Measurements from ENCODE around the gene C6orf47.
A peak's percentile ranks its signal among the peaks of the same experiment; 100 is the strongest.

Gene C6orf47

DNA sequence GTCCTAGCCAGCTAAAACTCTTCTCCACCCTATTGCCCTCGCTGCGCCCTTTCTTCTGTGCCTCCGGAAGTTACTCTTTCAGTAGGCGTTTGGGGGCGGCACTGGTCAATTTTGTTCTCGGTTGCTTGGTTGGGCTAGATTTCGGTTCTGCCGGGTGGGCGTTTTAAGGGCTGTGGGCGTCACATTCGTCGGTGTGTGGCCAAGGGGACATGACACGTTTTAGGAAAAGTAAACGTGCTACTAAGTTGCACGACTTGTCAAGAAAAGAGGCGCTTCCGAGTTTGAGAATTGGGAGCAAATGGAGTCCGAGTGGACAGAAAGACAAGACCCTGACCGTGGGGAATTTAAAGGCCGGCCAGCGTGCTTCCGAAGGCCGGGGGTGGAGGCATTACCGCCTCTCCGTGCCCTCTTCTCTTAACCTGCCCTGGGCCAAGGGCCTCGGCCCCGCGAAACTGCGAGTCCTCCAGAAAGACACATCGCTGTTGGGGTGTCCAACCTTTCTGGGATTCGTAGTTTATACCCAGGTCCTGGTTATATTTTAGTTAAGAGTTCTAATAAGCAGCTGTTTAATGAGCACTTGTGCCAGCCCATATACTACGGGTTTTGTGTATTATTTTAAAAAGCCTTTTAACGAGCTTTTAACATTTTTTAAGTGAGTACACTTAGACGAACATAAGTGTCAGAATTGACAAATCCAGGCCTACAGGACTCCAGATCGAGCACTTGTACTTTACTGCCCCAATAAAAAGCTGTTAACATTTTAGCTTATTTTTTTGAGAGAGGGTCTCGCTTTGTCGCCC is 7.5 kb downstream of the C6orf47 start:
- Histone ChIP-seq H3K27ac (ENCODE audit: low read depth, low read length) (peak overlapping the region; percentile 96), H3K36me3 (ENCODE audit: control insufficient read depth, insufficient read depth, low read length) (peaks cover 20% of the 10 kb centered on the region), H3K4me1 (ENCODE audit: control insufficient read depth, insufficient read depth, low read length) (peaks cover 6% of the 10 kb centered on the region), H3K4me3 (ENCODE audit: low read length) (peak overlapping the region; percentile 98), H3K27me3 (ENCODE audit: control insufficient read depth, insufficient read depth, low read length) (no peaks in the 10 kb centered on the region), H3K9ac (ENCODE audit: low read length) (peak overlapping the region; percentile 83)

DNA sequence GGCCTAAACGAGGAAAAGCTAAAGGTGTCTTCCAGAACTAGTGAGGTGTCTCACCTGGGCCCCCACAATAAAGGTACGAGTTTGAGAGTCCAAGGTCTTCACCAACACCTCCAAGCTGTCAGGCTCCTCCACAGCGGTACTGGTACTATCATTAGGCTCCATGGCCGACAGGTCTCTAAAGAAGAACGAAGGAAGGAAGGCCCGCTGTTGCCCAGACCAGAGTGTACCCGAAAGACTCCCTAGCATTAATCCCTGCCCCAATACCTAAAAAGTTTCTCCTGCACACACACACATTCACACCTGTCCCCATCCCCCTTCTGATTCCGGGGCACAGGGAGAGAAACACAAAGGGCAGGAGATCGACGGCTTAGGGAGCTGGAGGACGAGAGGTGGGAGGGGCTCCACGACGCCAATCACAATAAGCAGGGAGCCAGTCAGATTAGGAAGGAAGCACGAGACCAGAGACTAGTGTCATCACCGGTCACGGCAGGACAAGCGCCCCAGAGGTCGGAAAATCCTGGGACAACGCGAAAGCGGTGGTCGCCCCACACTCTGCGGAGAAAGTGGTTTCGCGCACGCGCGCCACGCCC is 8.9 kb downstream of the C6orf47 start:
- peaks cover 6% of the 10 kb centered on the region for H3K4me1 ChIP-seq (ENCODE audit: control insufficient read depth, insufficient read depth, low read length)
- H3K9ac ChIP-seq (ENCODE audit: low read length) = peak overlapping the region; percentile 91
- H3K27ac ChIP-seq (ENCODE audit: low read depth, low read length) = peak overlapping the region; percentile 96
- H3K27me3 ChIP-seq (ENCODE audit: control insufficient read depth, insufficient read depth, low read length) = no peaks in the 10 kb centered on the region
- H3K4me3 ChIP-seq (ENCODE audit: low read length) = peak overlapping the region; percentile 98
- H3K36me3 ChIP-seq (ENCODE audit: control insufficient read depth, insufficient read depth, low read length) = peaks cover 25% of the 10 kb centered on the region

DNA sequence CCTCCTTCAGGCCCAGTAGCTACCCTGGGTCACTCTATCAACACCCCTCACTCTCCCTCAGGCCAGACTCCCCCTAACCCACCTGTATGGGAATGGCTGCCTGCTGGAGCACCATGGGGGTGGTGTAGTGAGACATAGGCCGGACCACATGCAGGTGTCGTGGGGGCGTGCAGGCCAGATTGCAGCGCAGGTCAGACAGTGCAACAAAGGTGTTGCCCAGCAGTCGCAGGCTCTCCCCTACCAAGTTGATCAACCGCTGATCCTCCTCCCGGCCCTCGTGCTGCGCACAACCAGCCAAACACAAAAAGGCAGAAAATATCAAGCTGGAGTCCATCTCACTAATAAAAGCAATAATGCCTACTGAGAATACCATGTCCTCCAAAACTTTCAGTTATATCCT is 15.3 kb downstream of the C6orf47 start:
- Histone ChIP-seq H3K27me3 (ENCODE audit: control insufficient read depth, insufficient read depth, low read length) (no peaks in the 10 kb centered on the region), H3K4me1 (ENCODE audit: control insufficient read depth, insufficient read depth, low read length) (no peaks in the 10 kb centered on the region), H3K36me3 (ENCODE audit: control insufficient read depth, insufficient read depth, low read length) (peaks cover 72% of the 10 kb centered on the region), H3K27ac (ENCODE audit: low read depth, low read length) (no peak overlapping the region), H3K4me3 (ENCODE audit: low read length) (no peak overlapping the region), H3K9ac (ENCODE audit: low read length) (no peak overlapping the region)

DNA sequence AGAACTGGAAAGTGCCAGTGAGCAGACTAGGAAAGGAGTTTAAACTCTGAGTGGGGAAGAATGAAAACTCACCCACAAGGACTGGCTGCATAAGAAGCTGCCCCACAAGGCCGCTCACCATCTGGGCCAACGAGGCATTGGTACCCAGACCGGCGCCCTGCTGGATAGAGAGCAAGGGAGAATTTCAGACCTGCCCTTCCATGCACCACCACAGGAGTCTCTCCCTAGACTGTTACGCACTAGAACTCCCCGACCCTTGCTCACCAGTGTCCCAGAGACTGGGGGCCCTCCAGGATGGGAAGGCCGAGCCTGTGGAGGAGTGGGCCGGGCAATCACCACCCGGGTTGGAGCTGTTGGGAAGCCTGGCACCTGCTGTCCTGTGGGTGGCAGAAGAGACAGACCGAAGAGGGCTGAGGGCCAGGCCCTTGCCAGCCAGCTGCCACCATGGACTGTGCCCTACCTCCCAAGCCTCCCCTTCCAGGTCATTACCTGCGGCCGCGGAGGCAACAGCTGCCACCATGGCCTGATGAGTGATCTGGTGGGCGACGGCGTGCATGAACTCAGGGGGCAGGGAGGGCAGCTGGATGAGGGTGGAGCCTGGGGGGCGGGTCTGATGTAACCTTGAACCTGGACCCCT is 16.6 kb downstream of the C6orf47 start:
- Histone ChIP-seq H3K27ac (ENCODE audit: low read depth, low read length) (no peak overlapping the region), H3K4me3 (ENCODE audit: low read length) (no peak overlapping the region), H3K36me3 (ENCODE audit: control insufficient read depth, insufficient read depth, low read length) (peaks cover 82% of the 10 kb centered on the region), H3K9ac (ENCODE audit: low read length) (no peak overlapping the region), H3K4me1 (ENCODE audit: control insufficient read depth, insufficient read depth, low read length) (no peaks in the 10 kb centered on the region), H3K27me3 (ENCODE audit: control insufficient read depth, insufficient read depth, low read length) (no peaks in the 10 kb centered on the region)

DNA sequence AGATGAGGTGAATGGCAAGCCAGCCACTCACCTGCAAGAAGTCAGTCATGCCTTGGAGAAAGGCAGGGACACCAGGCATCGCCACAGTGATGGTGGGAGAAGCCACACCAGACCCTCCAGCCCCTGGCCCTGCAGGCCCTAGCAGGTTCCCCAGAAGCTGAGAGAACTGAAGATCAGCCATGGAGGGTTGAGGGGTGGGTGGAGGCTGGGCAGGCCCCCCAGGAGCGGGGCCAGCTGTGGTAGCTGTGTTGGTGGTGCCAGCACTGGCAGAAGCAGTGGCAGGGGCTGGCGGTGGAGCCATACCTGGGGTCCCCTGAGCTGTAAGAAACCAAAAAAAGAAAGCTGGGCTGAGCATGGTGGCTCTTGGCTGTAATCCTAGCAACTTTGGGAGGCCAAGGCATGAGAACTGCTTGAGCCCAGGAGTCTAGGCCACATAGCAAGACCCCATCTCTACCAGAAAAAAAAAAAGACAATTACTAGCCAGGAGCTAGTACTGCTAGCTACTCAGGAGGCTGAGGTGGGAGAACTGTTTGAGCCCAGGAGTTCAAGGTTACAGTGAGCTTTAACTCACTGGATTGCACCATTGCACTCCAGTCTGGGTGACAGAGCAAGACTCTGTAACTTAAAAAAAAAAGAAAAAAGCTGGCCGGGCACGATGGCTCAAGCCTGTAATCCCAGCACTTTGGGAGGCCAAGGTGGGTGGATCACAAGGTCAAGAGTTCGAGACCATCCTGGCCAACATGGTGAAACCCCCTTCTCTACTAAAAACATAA is 17.6 kb downstream of the C6orf47 start:
- peaks cover 72% of the 10 kb centered on the region for H3K36me3 ChIP-seq (ENCODE audit: control insufficient read depth, insufficient read depth, low read length)
- H3K27me3 ChIP-seq (ENCODE audit: control insufficient read depth, insufficient read depth, low read length) = no peaks in the 10 kb centered on the region
- H3K4me1 ChIP-seq (ENCODE audit: control insufficient read depth, insufficient read depth, low read length) = no peaks in the 10 kb centered on the region
- H3K9ac ChIP-seq (ENCODE audit: low read length) = no peak overlapping the region
- no peak overlapping the region for H3K4me3 ChIP-seq (ENCODE audit: low read length)
- no peak overlapping the region for H3K27ac ChIP-seq (ENCODE audit: low read depth, low read length)

DNA sequence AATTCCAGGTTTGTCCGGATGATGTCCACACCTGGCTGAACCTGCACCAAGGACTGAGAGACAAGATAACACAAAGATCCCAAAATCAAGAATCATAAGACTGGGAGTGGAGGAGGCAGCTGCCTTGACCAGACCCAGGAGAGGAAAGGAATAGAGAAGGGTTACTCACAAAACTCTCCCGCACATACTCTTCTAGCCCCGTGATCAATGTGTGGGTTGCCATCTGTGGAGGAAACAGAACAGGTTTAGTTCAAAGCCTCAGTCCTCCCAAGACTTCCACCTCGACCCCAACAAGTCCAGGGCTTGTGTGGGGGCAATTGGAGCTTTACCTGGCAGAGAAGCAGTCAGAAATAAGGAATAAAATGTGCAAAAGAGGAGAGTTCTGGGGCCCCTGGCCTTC is 19.2 kb downstream of the C6orf47 start:
- H3K27ac ChIP-seq (ENCODE audit: low read depth, low read length) = no peak overlapping the region
- no peak overlapping the region for H3K9ac ChIP-seq (ENCODE audit: low read length)
- H3K27me3 ChIP-seq (ENCODE audit: control insufficient read depth, insufficient read depth, low read length) = no peaks in the 10 kb centered on the region
- H3K36me3 ChIP-seq (ENCODE audit: control insufficient read depth, insufficient read depth, low read length) = peaks cover 65% of the 10 kb centered on the region
- no peak overlapping the region for H3K4me3 ChIP-seq (ENCODE audit: low read length)
- no peaks in the 10 kb centered on the region for H3K4me1 ChIP-seq (ENCODE audit: control insufficient read depth, insufficient read depth, low read length)

DNA sequence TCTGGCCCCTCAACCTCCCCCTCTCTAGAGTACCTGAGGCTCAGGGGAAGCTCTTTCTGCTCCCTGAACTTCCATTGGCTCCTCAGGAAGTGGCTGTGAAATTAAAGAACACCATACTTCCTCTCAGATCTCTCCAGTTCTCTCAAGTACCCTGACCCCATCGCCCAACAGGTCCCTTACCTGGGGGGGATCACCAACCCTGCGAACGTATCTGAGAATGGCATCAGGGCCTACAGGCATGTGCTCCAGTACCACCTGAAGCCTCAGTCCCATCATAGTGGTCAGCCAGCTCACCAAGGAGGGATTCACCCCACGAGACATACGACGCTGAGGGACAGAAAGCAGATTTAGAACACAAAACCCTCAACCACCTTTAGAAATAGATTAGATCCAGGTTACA is 20.0 kb downstream of the C6orf47 start:
- no peak overlapping the region for H3K27ac ChIP-seq (ENCODE audit: low read depth, low read length)
- H3K4me3 ChIP-seq (ENCODE audit: low read length) = no peak overlapping the region
- H3K27me3 ChIP-seq (ENCODE audit: control insufficient read depth, insufficient read depth, low read length) = no peaks in the 10 kb centered on the region
- no peak overlapping the region for H3K9ac ChIP-seq (ENCODE audit: low read length)
- H3K36me3 ChIP-seq (ENCODE audit: control insufficient read depth, insufficient read depth, low read length) = peaks cover 69% of the 10 kb centered on the region
- no peaks in the 10 kb centered on the region for H3K4me1 ChIP-seq (ENCODE audit: control insufficient read depth, insufficient read depth, low read length)

DNA sequence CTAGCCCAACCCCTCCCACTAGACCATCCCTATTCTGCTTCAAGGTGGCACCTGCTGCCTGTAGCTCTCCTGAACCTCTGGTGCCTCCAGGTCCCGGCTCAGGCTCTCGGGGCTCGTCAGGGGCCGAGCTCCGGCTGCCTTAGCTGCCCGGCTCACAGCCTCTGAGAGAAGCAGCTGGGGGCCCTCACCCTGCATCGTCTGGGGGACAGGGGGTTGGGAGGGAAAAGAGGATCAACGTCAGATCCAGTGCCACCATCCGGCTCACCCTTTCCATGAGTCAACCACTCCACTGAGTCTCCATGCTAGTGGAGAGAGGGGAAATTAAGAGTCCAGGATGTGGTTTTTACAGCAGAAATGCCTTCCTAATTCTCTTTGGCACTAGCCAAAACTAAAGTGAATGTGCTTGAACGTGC is 21.1 kb downstream of the C6orf47 start:
- Histone ChIP-seq H3K4me3 (ENCODE audit: low read length) (no peak overlapping the region), H3K4me1 (ENCODE audit: control insufficient read depth, insufficient read depth, low read length) (no peaks in the 10 kb centered on the region), H3K27me3 (ENCODE audit: control insufficient read depth, insufficient read depth, low read length) (no peaks in the 10 kb centered on the region), H3K36me3 (ENCODE audit: control insufficient read depth, insufficient read depth, low read length) (peaks cover 70% of the 10 kb centered on the region), H3K9ac (ENCODE audit: low read length) (no peak overlapping the region), H3K27ac (ENCODE audit: low read depth, low read length) (no peak overlapping the region)

DNA sequence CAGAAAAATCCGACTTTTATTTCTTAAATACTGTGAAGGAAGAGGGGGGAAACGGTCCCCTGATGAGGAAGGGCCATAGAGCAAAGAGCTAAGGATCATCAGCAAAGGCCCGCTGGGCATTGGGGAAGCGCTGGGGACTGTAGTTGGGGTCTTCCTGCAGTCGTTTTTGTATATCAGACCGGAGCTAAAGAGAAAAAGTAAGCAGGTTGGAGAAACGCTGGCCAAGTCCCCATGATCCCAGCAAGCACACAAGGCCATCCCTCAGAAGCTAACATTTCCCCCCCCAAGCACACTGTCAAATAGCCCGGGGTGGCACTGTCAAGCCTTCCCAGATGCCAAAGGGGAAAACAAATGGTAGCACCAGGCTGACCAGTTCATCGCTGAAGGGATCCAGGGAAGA is 21.5 kb downstream of the C6orf47 start:
- H3K4me1 ChIP-seq (ENCODE audit: control insufficient read depth, insufficient read depth, low read length) = no peaks in the 10 kb centered on the region
- peaks cover 70% of the 10 kb centered on the region for H3K36me3 ChIP-seq (ENCODE audit: control insufficient read depth, insufficient read depth, low read length)
- no peak overlapping the region for H3K27ac ChIP-seq (ENCODE audit: low read depth, low read length)
- no peak overlapping the region for H3K4me3 ChIP-seq (ENCODE audit: low read length)
- no peak overlapping the region for H3K9ac ChIP-seq (ENCODE audit: low read length)
- H3K27me3 ChIP-seq (ENCODE audit: control insufficient read depth, insufficient read depth, low read length) = no peaks in the 10 kb centered on the region

DNA sequence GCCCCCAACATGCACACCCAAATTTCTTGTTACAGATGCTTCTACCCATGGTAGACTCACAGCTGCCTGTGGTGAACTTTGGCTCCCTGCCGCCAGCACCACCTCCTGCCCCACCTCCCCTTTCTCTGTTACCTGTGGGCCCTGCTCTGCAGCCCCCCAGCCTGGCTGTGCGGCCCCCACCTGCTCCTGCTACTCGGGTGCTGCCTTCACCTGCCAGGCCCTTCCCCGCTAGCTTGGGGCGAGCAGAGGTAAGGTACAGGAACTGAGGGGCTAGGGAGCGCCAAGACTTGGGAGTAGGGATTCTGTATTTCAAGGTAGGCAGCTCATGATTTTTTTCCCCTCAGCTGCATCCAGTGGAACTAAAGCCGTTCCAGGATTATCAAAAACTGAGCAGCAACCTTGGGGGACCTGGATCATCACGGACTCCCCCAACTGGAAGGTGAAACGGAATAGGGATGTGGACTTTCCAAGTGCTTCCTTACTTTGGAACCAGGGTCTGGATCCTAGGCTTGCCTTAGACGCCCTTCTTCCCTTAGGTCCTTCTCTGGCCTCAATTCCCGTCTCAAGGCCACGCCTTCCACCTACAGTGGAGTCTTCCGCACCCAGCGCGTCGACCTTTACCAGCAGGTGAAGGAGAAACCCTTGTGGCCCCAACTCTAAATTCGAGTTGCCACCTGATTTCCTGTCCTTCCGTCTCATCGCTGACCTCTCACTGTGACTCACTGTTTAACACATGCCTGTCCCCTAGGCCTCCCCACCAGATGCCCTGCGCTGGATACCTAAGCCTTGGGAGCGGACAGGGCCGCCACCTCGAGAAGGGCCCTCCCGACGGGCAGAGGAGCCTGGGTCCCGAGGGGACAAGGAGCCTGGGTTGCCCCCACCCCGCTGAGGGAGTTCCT is 23.6 kb downstream of the C6orf47 start:
- Histone ChIP-seq H3K9ac (ENCODE audit: low read length) (no peak overlapping the region), H3K27ac (ENCODE audit: low read depth, low read length) (no peak overlapping the region), H3K36me3 (ENCODE audit: control insufficient read depth, insufficient read depth, low read length) (peaks cover 67% of the 10 kb centered on the region), H3K4me1 (ENCODE audit: control insufficient read depth, insufficient read depth, low read length) (no peaks in the 10 kb centered on the region), H3K4me3 (ENCODE audit: low read length) (no peak overlapping the region), H3K27me3 (ENCODE audit: control insufficient read depth, insufficient read depth, low read length) (no peaks in the 10 kb centered on the region)

DNA sequence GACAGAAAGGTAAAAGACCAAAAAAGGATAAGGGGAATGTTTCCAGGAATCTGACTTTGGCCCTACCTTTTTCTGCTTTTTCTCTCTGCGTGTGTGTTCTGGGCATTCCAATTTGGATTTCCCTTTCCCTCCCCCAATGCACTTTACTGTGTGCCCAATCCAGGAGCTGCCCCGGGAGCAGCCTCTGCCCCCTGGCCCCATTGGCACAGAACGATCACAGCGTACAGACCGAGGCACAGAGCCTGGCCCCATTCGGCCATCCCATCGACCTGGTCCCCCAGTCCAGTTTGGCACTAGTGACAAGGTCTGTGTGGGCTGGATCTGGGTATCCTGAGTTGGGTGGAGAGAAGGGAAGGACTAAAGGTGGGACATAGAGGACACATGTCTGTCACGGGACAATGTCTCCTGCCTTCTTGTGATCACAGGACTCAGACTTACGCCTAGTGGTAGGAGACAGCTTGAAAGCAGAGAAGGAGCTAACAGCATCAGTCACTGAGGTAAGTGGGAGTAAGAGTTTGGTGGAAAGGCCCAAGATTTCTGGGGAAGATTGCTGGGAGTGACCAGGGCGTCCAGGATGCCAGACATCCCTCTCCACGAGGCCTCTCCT is 25.5 kb downstream of the C6orf47 start:
- H3K4me3 ChIP-seq (ENCODE audit: low read length) = no peak overlapping the region
- H3K27me3 ChIP-seq (ENCODE audit: control insufficient read depth, insufficient read depth, low read length) = no peaks in the 10 kb centered on the region
- no peak overlapping the region for H3K9ac ChIP-seq (ENCODE audit: low read length)
- H3K36me3 ChIP-seq (ENCODE audit: control insufficient read depth, insufficient read depth, low read length) = peaks cover 59% of the 10 kb centered on the region
- H3K4me1 ChIP-seq (ENCODE audit: control insufficient read depth, insufficient read depth, low read length) = no peaks in the 10 kb centered on the region
- H3K27ac ChIP-seq (ENCODE audit: low read depth, low read length) = no peak overlapping the region
